ENCODE results near the gene ALKBH5. TPM values are rescaled to one million over a fixed set of nuclear protein-coding genes. Genes with fewer than 3 reads are reported as not detected.
A peak's percentile ranks its signal among the peaks of the same experiment; 100 is the strongest.

Gene ALKBH5
- total RNA-seq, 2 donors from 2014 or later = 100 to 104 TPM

DNA sequence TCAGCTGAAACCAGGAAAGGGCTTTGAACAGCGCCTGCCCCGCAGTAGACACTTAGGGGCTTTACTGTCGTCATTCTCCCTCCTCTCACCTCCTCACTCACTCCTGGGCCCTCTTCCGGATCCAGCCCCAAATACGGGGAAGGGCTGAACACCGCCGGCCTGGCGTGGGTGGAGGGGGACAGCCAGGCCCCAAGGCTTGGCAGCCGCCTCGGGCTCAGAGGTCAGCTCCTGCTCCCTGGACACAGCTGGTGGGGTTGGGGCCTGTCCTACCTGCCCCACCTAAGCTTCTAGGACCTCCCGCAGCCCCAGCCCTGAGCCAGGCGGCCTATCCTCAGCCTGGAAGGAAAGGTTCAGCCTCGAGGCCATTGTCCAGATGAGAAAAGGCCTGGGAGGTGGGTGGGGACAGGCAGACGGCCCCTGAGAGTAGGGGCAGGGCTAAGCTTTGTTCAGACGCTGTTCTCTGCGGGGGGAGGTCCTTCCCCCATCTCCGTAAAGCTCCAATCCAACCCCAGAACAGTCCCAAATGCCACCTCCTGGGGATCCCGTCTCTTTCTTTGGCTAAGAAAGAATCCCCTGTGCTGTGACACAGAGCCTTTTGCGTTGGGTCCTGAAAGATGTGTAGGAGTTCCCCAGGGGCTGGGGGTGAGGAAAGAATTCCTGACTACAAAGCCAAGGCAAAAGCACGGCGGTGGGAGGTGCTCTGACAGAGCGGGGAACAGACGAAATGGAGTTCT is 40.9 kb downstream of the ALKBH5 start:
- no peak for DNase-seq
- no peaks in the 10 kb centered on the region for H3K9me3 ChIP-seq (ENCODE audit: control insufficient read depth, low read length, poor library complexity, severe bottlenecking)
- H3K4me3 Mint-ChIP-seq = peak overlapping the region; percentile 100
- ATAC-seq = no peak
- no peaks in the 10 kb centered on the region for H3K27me3 Mint-ChIP-seq
- peaks cover 23% of the 10 kb centered on the region for H3K4me1 Mint-ChIP-seq
- peaks cover 3% of the 10 kb centered on the region for H3K36me3 Mint-ChIP-seq (ENCODE audit: low read depth)
- H3K27ac Mint-ChIP-seq = no peak overlapping the region

- H3K4me1 Mint-ChIP-seq = peaks cover 25% of the 10 kb centered on the region
- no peaks in the 10 kb centered on the region for H3K9me3 ChIP-seq (ENCODE audit: control insufficient read depth, low read length, poor library complexity, severe bottlenecking)
- peak within 1 kb of the TSS; percentile 100 for H3K4me3 Mint-ChIP-seq
- peak; percentile 98 for ATAC-seq
- H3K27ac Mint-ChIP-seq = peak within 1 kb of the TSS; percentile 94
- H3K27me3 Mint-ChIP-seq = no peaks in the 10 kb centered on the region
- peaks cover 3% of the 10 kb centered on the region for H3K36me3 Mint-ChIP-seq (ENCODE audit: low read depth)
- peak; percentile 95 to 98 (median 95) for DNase-seq
Observed at GRCh38 chr17:18225121-18225641, 41.6 kb downstream of the ALKBH5 start, which contains the start of gene LLGL1. Gene LLGL1 (plus strand): TSS chr17:18225635. CDS start chr17:18225683, 48 bp downstream.

DNA sequence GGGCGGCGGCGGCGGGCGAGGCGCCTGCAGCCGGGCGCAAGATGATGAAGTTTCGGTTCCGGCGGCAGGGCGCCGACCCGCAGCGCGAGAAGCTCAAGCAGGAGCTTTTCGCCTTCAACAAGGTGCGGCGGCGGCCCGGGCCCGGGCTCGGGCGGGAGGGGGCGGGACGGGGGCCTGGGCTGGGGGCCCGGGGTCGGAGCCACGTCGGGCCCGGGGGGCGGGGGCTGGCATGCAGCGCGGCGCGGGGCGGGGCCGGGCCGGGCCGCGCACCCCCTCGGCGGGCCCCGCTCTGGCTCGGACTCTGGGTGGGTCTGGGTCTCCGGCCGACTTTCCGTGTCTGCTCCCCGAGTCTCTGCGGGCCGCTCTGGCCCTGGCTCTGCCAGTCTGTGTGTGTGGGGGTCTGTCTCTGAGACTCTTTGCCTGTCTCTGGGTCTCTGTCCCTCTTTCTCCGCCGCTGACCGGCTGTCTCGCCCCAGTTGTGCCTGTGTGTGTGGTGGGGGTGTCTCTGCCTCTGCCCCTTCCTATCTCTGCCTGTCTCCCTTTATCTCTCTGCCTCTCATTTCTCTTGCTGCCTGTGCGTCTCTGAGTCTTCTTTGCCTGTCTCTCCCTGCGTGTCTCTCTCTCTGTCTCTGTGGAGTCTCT is 42.1 kb downstream of the ALKBH5 start:
- DNase-seq = no peak
- no peak for ATAC-seq
- H3K36me3 Mint-ChIP-seq (ENCODE audit: low read depth) = peaks cover 3% of the 10 kb centered on the region
- peaks cover 25% of the 10 kb centered on the region for H3K4me1 Mint-ChIP-seq
- no peaks in the 10 kb centered on the region for H3K27me3 Mint-ChIP-seq
- H3K9me3 ChIP-seq (ENCODE audit: control insufficient read depth, low read length, poor library complexity, severe bottlenecking) = no peaks in the 10 kb centered on the region
- peak overlapping the region; percentile 94 for H3K27ac Mint-ChIP-seq
- H3K4me3 Mint-ChIP-seq = peak overlapping the region; percentile 100

GRCh38 chr17:18226284-18226945 is 42.8 kb downstream of the ALKBH5 start:
- Mint-ChIP-seq H3K36me3 (ENCODE audit: low read depth) (peaks cover 3% of the 10 kb centered on the region), H3K4me1 (peaks cover 25% of the 10 kb centered on the region), H3K27me3 (no peaks in the 10 kb centered on the region), H3K4me3 (peak overlapping the region; percentile 100), H3K27ac (peak overlapping the region; percentile 94)
- no peaks in the 10 kb centered on the region for H3K9me3 ChIP-seq (ENCODE audit: control insufficient read depth, low read length, poor library complexity, severe bottlenecking)
- DNase-seq (no peak), ATAC-seq (no peak)

GRCh38 chr17:18227635-18228034 is 44.0 kb downstream of the ALKBH5 start:
- Mint-ChIP-seq H3K4me1 (peaks cover 25% of the 10 kb centered on the region), H3K36me3 (ENCODE audit: low read depth) (peaks cover 3% of the 10 kb centered on the region), H3K27me3 (no peaks in the 10 kb centered on the region), H3K27ac (peak overlapping the region; percentile 71), H3K4me3 (no peak overlapping the region)
- DNase-seq = no peak
- ATAC-seq = no peak
- no peaks in the 10 kb centered on the region for H3K9me3 ChIP-seq (ENCODE audit: control insufficient read depth, low read length, poor library complexity, severe bottlenecking)

DNA sequence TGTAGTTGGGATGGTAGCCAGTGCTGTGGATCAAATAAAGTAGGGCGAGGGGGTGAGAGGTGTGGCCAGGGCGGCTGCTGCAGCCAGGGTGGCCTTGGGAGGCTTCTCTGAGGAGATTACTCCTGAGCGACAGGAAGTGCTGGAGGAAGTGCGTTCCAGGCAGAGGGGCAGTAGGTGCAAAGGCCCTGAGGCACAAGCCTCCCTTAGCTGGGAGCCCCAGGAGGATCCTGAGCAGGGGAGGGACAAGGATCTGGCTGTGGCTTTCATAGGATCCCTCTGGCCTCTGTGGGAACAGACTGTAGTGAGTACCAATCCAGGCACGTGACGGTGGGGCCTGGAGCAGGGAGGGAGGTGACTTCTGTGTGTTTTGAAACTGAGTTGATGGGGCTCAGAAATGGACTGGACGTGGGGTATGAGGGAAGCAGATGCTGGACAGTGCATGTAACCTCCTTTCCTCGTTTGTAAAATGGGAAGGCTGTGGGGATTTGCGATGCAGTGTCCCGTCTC is 44.6 kb downstream of the ALKBH5 start:
- no peaks in the 10 kb centered on the region for H3K9me3 ChIP-seq (ENCODE audit: control insufficient read depth, low read length, poor library complexity, severe bottlenecking)
- Mint-ChIP-seq H3K4me3 (no peak overlapping the region), H3K4me1 (peaks cover 25% of the 10 kb centered on the region), H3K36me3 (ENCODE audit: low read depth) (peaks cover 3% of the 10 kb centered on the region), H3K27ac (peak overlapping the region; percentile 71), H3K27me3 (no peaks in the 10 kb centered on the region)
- no peak for DNase-seq
- ATAC-seq = no peak

DNA sequence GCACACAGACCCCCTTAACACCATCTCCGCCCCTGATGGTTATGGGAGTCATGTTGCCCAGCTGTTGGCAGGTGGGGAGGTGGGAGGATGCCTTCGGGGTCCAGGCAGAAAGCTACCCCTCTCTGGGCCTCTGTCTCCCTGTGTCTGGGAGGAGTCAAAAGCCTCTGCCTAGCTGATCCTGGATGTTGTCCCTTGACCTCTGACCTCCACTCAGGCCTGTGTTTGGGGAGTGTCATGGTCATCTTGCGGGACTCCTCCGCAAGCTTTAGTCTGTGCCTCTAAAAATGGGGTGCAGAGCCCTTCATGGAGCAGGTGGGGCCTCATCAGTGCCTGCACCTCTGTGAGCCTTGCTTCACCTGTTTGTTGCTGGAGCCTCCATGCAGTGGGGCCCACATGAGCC is 45.6 kb downstream of the ALKBH5 start:
- Mint-ChIP-seq H3K27me3 (no peaks in the 10 kb centered on the region), H3K4me1 (peaks cover 25% of the 10 kb centered on the region), H3K4me3 (no peak overlapping the region), H3K27ac (no peak overlapping the region), H3K36me3 (ENCODE audit: low read depth) (peaks cover 3% of the 10 kb centered on the region)
- ATAC-seq = no peak
- no peak for DNase-seq
- no peaks in the 10 kb centered on the region for H3K9me3 ChIP-seq (ENCODE audit: control insufficient read depth, low read length, poor library complexity, severe bottlenecking)

- Mint-ChIP-seq H3K27ac (no peak overlapping the region), H3K4me3 (no peak overlapping the region), H3K36me3 (ENCODE audit: low read depth) (peaks cover 3% of the 10 kb centered on the region), H3K4me1 (peaks cover 25% of the 10 kb centered on the region), H3K27me3 (no peaks in the 10 kb centered on the region)
- H3K9me3 ChIP-seq (ENCODE audit: control insufficient read depth, low read length, poor library complexity, severe bottlenecking) = no peaks in the 10 kb centered on the region
- ATAC-seq (no peak), DNase-seq (no peak)
Observed at GRCh38 chr17:18229771-18230170, 46.1 kb downstream of the ALKBH5 start.

GRCh38 chr17:18230288-18231141 is 46.9 kb downstream of the ALKBH5 start:
- H3K9me3 ChIP-seq (ENCODE audit: control insufficient read depth, low read length, poor library complexity, severe bottlenecking) = no peaks in the 10 kb centered on the region
- Mint-ChIP-seq H3K27me3 (no peaks in the 10 kb centered on the region), H3K4me3 (no peak overlapping the region), H3K27ac (no peak overlapping the region), H3K36me3 (ENCODE audit: low read depth) (peaks cover 3% of the 10 kb centered on the region), H3K4me1 (peaks cover 25% of the 10 kb centered on the region)
- DNase-seq (no peak), ATAC-seq (no peak)

DNA sequence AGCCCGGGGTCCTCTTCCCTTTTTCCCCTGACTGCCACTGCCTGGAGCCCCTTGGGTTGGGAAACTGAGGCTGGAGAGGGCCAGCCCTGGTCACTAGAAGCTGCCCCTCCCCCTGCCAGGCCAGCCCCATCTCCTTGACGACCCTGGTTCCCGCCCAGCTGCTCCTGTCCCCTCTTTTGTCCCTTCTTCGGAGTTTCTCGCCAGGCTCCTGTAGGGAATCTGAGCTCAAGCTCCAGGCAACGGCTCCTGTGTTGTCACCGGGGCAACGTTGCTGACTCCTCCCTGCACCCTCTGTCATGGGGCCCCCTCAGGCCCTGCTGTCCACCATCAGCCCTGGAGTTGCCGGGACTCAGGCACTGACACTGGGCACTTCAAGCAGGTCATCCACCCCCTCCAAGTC is 47.5 kb downstream of the ALKBH5 start:
- no peaks in the 10 kb centered on the region for H3K27me3 Mint-ChIP-seq
- H3K4me3 Mint-ChIP-seq = no peak overlapping the region
- DNase-seq = no peak
- no peak overlapping the region for H3K27ac Mint-ChIP-seq
- H3K9me3 ChIP-seq (ENCODE audit: control insufficient read depth, low read length, poor library complexity, severe bottlenecking) = no peaks in the 10 kb centered on the region
- no peaks in the 10 kb centered on the region for H3K36me3 Mint-ChIP-seq (ENCODE audit: low read depth)
- no peak for ATAC-seq
- H3K4me1 Mint-ChIP-seq = peaks cover 21% of the 10 kb centered on the region

DNA sequence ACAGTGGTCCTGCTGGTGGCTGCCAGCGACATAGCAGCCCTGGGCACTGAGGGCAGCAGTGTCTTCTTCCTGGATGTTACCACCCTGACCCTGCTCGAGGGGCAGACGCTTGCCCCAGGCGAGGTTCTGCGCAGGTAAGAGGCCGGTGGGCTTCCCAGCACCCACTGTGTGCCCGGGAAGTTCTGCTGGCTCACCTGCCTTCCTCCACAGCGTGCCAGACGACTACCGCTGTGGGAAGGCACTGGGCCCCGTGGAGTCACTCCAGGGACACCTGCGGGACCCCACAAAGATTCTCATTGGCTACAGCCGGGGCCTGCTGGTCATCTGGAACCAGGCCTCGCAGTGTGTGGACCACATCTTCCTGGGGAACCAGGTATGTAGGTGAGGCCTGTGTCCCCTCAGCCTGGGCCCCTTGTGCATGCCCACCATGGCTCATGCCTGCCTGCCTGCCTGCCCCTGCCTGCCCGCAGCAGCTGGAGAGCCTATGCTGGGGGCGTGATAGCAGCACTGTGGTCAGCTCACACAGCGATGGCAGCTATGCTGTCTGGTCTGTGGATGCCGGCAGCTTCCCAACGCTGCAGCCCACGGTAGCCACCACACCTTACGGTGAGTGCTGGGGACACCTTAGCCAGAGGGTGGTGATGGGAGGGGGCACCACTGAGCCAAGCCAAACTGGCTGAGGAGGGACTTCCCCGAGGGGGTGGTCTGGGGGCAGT is 50.3 kb downstream of the ALKBH5 start:
- ATAC-seq (no peak), DNase-seq (no peak)
- no peaks in the 10 kb centered on the region for H3K9me3 ChIP-seq (ENCODE audit: control insufficient read depth, low read length, poor library complexity, severe bottlenecking)
- H3K4me1 Mint-ChIP-seq = peaks cover 5% of the 10 kb centered on the region
- no peak overlapping the region for H3K27ac Mint-ChIP-seq
- peaks cover 3% of the 10 kb centered on the region for H3K36me3 Mint-ChIP-seq (ENCODE audit: low read depth)
- H3K27me3 Mint-ChIP-seq = no peaks in the 10 kb centered on the region
- H3K4me3 Mint-ChIP-seq = no peak overlapping the region

DNA sequence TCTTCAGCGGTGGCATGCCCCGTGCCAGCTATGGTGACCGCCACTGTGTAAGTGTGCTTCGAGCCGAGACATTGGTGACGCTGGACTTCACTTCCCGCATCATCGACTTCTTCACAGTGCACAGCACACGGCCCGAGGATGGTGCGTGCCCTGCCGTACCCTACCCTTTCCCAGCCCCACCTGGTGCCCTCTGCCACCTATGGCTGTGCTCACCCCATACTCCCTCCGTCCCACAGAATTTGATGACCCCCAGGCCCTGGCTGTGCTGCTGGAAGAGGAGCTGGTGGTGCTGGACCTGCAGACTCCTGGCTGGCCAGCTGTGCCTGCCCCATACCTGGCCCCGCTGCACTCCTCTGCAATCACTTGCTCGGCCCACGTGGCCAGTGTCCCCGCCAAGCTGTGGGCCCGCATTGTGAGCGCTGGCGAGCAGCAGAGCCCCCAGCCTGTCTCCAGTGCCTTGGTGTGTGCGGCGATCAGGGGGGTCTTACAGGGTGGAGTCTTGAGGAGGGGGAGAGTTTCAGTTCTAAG is 51.3 kb downstream of the ALKBH5 start:
- H3K9me3 ChIP-seq (ENCODE audit: control insufficient read depth, low read length, poor library complexity, severe bottlenecking) = no peaks in the 10 kb centered on the region
- peaks cover 3% of the 10 kb centered on the region for H3K36me3 Mint-ChIP-seq (ENCODE audit: low read depth)
- no peak overlapping the region for H3K4me3 Mint-ChIP-seq
- no peak for ATAC-seq
- no peak for DNase-seq
- H3K27ac Mint-ChIP-seq = no peak overlapping the region
- no peaks in the 10 kb centered on the region for H3K27me3 Mint-ChIP-seq
- peaks cover 4% of the 10 kb centered on the region for H3K4me1 Mint-ChIP-seq
